Measurements from ENCODE around the gene SLC25A47.
"Not testable (repeated sequence)": the region's sequence is repeated elsewhere in the genome, so short reads cannot be mapped to it uniquely, and the experiment has no call there.

The SLC25A47 gene

GRCh38 chr14:100283984-100284881, 38.9 kb upstream of the SLC25A47 start:
- peaks cover 3% of the 10 kb centered on the region for H3K36me3 ChIP-seq (ENCODE audit: control insufficient read depth, low read depth, low read length)
- no peak overlapping the region for H3K27ac ChIP-seq (ENCODE audit: low read length)
- H3K4me3 ChIP-seq (ENCODE audit: low read length): peak overlapping the region; percentile 53
- no peaks in the 10 kb centered on the region for H3K27me3 ChIP-seq (ENCODE audit: control insufficient read depth, insufficient read depth, low read length)
- H3K4me1 ChIP-seq (ENCODE audit: control insufficient read depth, low read depth, low read length): peaks cover 6% of the 10 kb centered on the region
- H3K9me3 ChIP-seq (ENCODE audit: control insufficient read depth, low read depth, low read length): no peaks in the 10 kb centered on the region
- peak overlapping the region; percentile 72 for H3K9ac ChIP-seq (ENCODE audit: low read length)

GRCh38 chr14:100285021-100285912, 37.9 kb upstream of the SLC25A47 start:
- peaks cover 4% of the 10 kb centered on the region for H3K36me3 ChIP-seq (ENCODE audit: control insufficient read depth, low read depth, low read length)
- no peaks in the 10 kb centered on the region for H3K27me3 ChIP-seq (ENCODE audit: control insufficient read depth, insufficient read depth, low read length)
- no peak overlapping the region for H3K27ac ChIP-seq (ENCODE audit: low read length)
- peak overlapping the region; percentile 53 for H3K4me3 ChIP-seq (ENCODE audit: low read length)
- no peaks in the 10 kb centered on the region for H3K9me3 ChIP-seq (ENCODE audit: control insufficient read depth, low read depth, low read length)
- peaks cover 6% of the 10 kb centered on the region for H3K4me1 ChIP-seq (ENCODE audit: control insufficient read depth, low read depth, low read length)
- H3K9ac ChIP-seq (ENCODE audit: low read length): peak overlapping the region; percentile 72

- peak overlapping the region; percentile 72 for H3K9ac ChIP-seq (ENCODE audit: low read length)
- H3K27ac ChIP-seq (ENCODE audit: low read length): no peak overlapping the region
- H3K9me3 ChIP-seq (ENCODE audit: control insufficient read depth, low read depth, low read length): no peaks in the 10 kb centered on the region
- H3K36me3 ChIP-seq (ENCODE audit: control insufficient read depth, low read depth, low read length): peaks cover 10% of the 10 kb centered on the region
- no peaks in the 10 kb centered on the region for H3K27me3 ChIP-seq (ENCODE audit: control insufficient read depth, insufficient read depth, low read length)
- H3K4me1 ChIP-seq (ENCODE audit: control insufficient read depth, low read depth, low read length): peaks cover 6% of the 10 kb centered on the region
- peak overlapping the region; percentile 53 for H3K4me3 ChIP-seq (ENCODE audit: low read length)
Measured at GRCh38 chr14:100285913-100286400, 37.2 kb upstream of the SLC25A47 start.

GRCh38 chr14:100286484-100287191, 36.5 kb upstream of the SLC25A47 start:
- Histone ChIP-seq H3K4me3 (ENCODE audit: low read length) (no peak overlapping the region), H3K4me1 (ENCODE audit: control insufficient read depth, low read depth, low read length) (peaks cover 6% of the 10 kb centered on the region), H3K36me3 (ENCODE audit: control insufficient read depth, low read depth, low read length) (peaks cover 17% of the 10 kb centered on the region), H3K9me3 (ENCODE audit: control insufficient read depth, low read depth, low read length) (no peaks in the 10 kb centered on the region), H3K9ac (ENCODE audit: low read length) (no peak overlapping the region), H3K27ac (ENCODE audit: low read length) (no peak overlapping the region), H3K27me3 (ENCODE audit: control insufficient read depth, insufficient read depth, low read length) (no peaks in the 10 kb centered on the region)

- Histone ChIP-seq H3K27me3 (ENCODE audit: control insufficient read depth, insufficient read depth, low read length) (no peaks in the 10 kb centered on the region), H3K4me3 (ENCODE audit: low read length) (no peak overlapping the region), H3K36me3 (ENCODE audit: control insufficient read depth, low read depth, low read length) (peaks cover 25% of the 10 kb centered on the region), H3K4me1 (ENCODE audit: control insufficient read depth, low read depth, low read length) (peaks cover 6% of the 10 kb centered on the region), H3K9me3 (ENCODE audit: control insufficient read depth, low read depth, low read length) (no peaks in the 10 kb centered on the region), H3K9ac (ENCODE audit: low read length) (no peak overlapping the region), H3K27ac (ENCODE audit: low read length) (no peak overlapping the region)
Measured at GRCh38 chr14:100287202-100287997, 35.7 kb upstream of the SLC25A47 start.

GRCh38 chr14:100287998-100288295, 35.2 kb upstream of the SLC25A47 start:
- not testable (repeated sequence) for H3K27ac ChIP-seq (ENCODE audit: low read length); H3K4me1 ChIP-seq (ENCODE audit: control insufficient read depth, low read depth, low read length); H3K9ac ChIP-seq (ENCODE audit: low read length); H3K9me3 ChIP-seq (ENCODE audit: control insufficient read depth, low read depth, low read length); H3K27me3 ChIP-seq (ENCODE audit: control insufficient read depth, insufficient read depth, low read length); H3K4me3 ChIP-seq (ENCODE audit: low read length)
- H3K36me3 ChIP-seq (ENCODE audit: control insufficient read depth, low read depth, low read length): peaks cover 27% of the 10 kb centered on the region

- H3K4me3 ChIP-seq (ENCODE audit: low read length): no peak overlapping the region
- H3K36me3 ChIP-seq (ENCODE audit: control insufficient read depth, low read depth, low read length): peaks cover 30% of the 10 kb centered on the region
- no peak overlapping the region for H3K27ac ChIP-seq (ENCODE audit: low read length)
- no peaks in the 10 kb centered on the region for H3K9me3 ChIP-seq (ENCODE audit: control insufficient read depth, low read depth, low read length)
- no peaks in the 10 kb centered on the region for H3K27me3 ChIP-seq (ENCODE audit: control insufficient read depth, insufficient read depth, low read length)
- peaks cover 6% of the 10 kb centered on the region for H3K4me1 ChIP-seq (ENCODE audit: control insufficient read depth, low read depth, low read length)
- no peak overlapping the region for H3K9ac ChIP-seq (ENCODE audit: low read length)
Measured at GRCh38 chr14:100288382-100289185, 34.6 kb upstream of the SLC25A47 start.

- H3K9ac ChIP-seq (ENCODE audit: low read length): no peak overlapping the region
- peaks cover 32% of the 10 kb centered on the region for H3K36me3 ChIP-seq (ENCODE audit: control insufficient read depth, low read depth, low read length)
- no peak overlapping the region for H3K4me3 ChIP-seq (ENCODE audit: low read length)
- H3K4me1 ChIP-seq (ENCODE audit: control insufficient read depth, low read depth, low read length): no peaks in the 10 kb centered on the region
- H3K9me3 ChIP-seq (ENCODE audit: control insufficient read depth, low read depth, low read length): no peaks in the 10 kb centered on the region
- no peaks in the 10 kb centered on the region for H3K27me3 ChIP-seq (ENCODE audit: control insufficient read depth, insufficient read depth, low read length)
- H3K27ac ChIP-seq (ENCODE audit: low read length): no peak overlapping the region
Measured at GRCh38 chr14:100289916-100290606, 33.1 kb upstream of the SLC25A47 start.

GRCh38 chr14:100290607-100291304, 32.4 kb upstream of the SLC25A47 start:
- Histone ChIP-seq H3K4me3 (ENCODE audit: low read length) (no peak overlapping the region), H3K27ac (ENCODE audit: low read length) (no peak overlapping the region), H3K9me3 (ENCODE audit: control insufficient read depth, low read depth, low read length) (no peaks in the 10 kb centered on the region), H3K9ac (ENCODE audit: low read length) (no peak overlapping the region), H3K36me3 (ENCODE audit: control insufficient read depth, low read depth, low read length) (peaks cover 32% of the 10 kb centered on the region), H3K4me1 (ENCODE audit: control insufficient read depth, low read depth, low read length) (no peaks in the 10 kb centered on the region), H3K27me3 (ENCODE audit: control insufficient read depth, insufficient read depth, low read length) (no peaks in the 10 kb centered on the region)

Data from iPS-18a (cell line).